Caco-2 (cell line): ENCODE measurements around the gene AXL. TPM values are rescaled to one million over a fixed set of nuclear protein-coding genes. Genes with fewer than 3 reads are reported as not detected.

Experiments used
- BruUV-seq: library from RNA; stranded (reverse); fragments of 400-500 nt; replicated peaks from 2 replicates; lab custom pipeline; 2021; lab: Mats Ljungman, UMichigan
- CTCF ChIA-PET: fragments of 300-600 bp; sonication (Branson Sonifier 250); formaldehyde crosslinking; loops from one replicate; lab custom pipeline; 2022; ENCODE audit warnings: antibody characterized with exemption; lab: Charles Lee
- POLR2A ChIA-PET: fragments of 300-600 bp; sonication (Branson Sonifier 250); formaldehyde crosslinking; loops from one replicate; lab custom pipeline; 2022; ENCODE audit warnings: antibody characterized with exemption; lab: Charles Lee
- DNase-seq, 2 experiments: peaks; one replicate each; pipeline versions ENCODE4 v3.0.0 to v3.0.0-alpha.2; 2020 to 2022
- H3K27me3 ChIP-seq: replicated peaks from 2 replicates; pipeline ENCODE4 v1.6.0; 2011; ENCODE audit warnings: low read length; ENCODE audit not compliant: control insufficient read depth, insufficient read depth
- H3K36me3 ChIP-seq: 2 replicates; pipeline ENCODE4 v1.5.1; 2011; ENCODE audit warnings: low read length; ENCODE audit not compliant: control insufficient read depth, insufficient read depth
- H3K4me1 ChIP-seq: fragments of 250-450 bp; sonication (Bioruptor Pico); 2 replicates; pipeline ENCODE4 v1.5.1; 2020; ENCODE audit warnings: mild to moderate bottlenecking
- H3K4me3 ChIP-seq: 2 replicates; pipeline ENCODE4 v1.5.1; 2011; ENCODE audit warnings: low read depth, mild to moderate bottlenecking, control low read depth, low read length
- H3K9me3 ChIP-seq: fragments of 250-450 bp; sonication (Bioruptor Pico); 2 replicates; pipeline ENCODE4 v1.5.1; 2020; ENCODE audit warnings: mild to moderate bottlenecking, moderate library complexity
- H3K27ac Mint-ChIP-seq: one replicate; pipeline ENCODE4 v1.8.0; 2022; ENCODE audit warnings: mixed read lengths; ENCODE audit not compliant: unreplicated experiment
- H3K27me3 Mint-ChIP-seq: one replicate; pipeline ENCODE4 v1.8.0; 2022; ENCODE audit warnings: mixed read lengths; ENCODE audit not compliant: insufficient read depth, unreplicated experiment
- H3K36me3 Mint-ChIP-seq: one replicate; pipeline ENCODE4 v1.8.0; 2022; ENCODE audit warnings: mild to moderate bottlenecking, mixed read lengths; ENCODE audit not compliant: insufficient read depth, unreplicated experiment
- H3K4me1 Mint-ChIP-seq: one replicate; pipeline ENCODE4 v1.8.0; 2022; ENCODE audit warnings: low read depth, mixed read lengths; ENCODE audit not compliant: unreplicated experiment
- H3K4me3 Mint-ChIP-seq: one replicate; pipeline ENCODE4 v1.8.0; 2022; ENCODE audit warnings: mild to moderate bottlenecking, moderate library complexity, mixed read lengths; ENCODE audit not compliant: unreplicated experiment
- H3K9me3 Mint-ChIP-seq: one replicate; pipeline ENCODE4 v1.8.0; 2022; ENCODE audit warnings: mixed read lengths; ENCODE audit not compliant: unreplicated experiment
- intact Hi-C: fragments of 100-400 bp; cut with micrococcal nuclease; formaldehyde crosslinking; loops from one replicate; pipeline ENCODE4 v1.10.0; 2022; ENCODE audit not compliant: unreplicated experiment
- total RNA-seq: library from RNA; stranded (reverse); gene quantifications from 2 replicates; pipeline ENCODE4 v1.2.3, GENCODE V29; 2022
- TF ChIP-seq, protein P1 (sequence below), 2 experiments: fragments of 200-600 bp in 1 of 2; IDR thresholded peaks; 1 replicate in 1 of 2; 2 replicates in 1 of 2; pipeline versions ENCODE4 v1.5.1 to v1.8.0; 2011 to 2022; ENCODE audit warnings: antibody characterized with exemption in 1 of 2, control low read depth in 1 of 2, inconsistent platforms in 1 of 2, low read depth in 1 of 2, low read length in 1 of 2, mild to moderate bottlenecking in 1 of 2, moderate library complexity in 1 of 2; ENCODE audit not compliant: insufficient read depth in 1 of 2, severe bottlenecking in 1 of 2, unreplicated experiment in 1 of 2

AXL gene
- total RNA-seq, 1 experiment from 2014 or later = 1.2 TPM

- Mint-ChIP-seq H3K4me3 (no peak overlapping the region), H3K9me3 (no peaks in the 10 kb centered on the region), H3K36me3 (peaks cover 100% of the 10 kb centered on the region), H3K27me3 (no peaks in the 10 kb centered on the region), H3K27ac (no peak overlapping the region), H3K4me1 (no peaks in the 10 kb centered on the region)
- ChIA-PET POLR2A (interaction anchor here (0.5 kb wide), 1 partner anchor 10 kb away, joined by 3 read pairs; no protein-coding TSS in a partner anchor), CTCF (interaction anchor here (0.6 kb wide), 1 partner anchor 79 kb away, joined by 3 read pairs; no protein-coding TSS in a partner anchor)
- no peaks in the 10 kb centered on the region for H3K27me3 ChIP-seq
- no peaks in the 10 kb centered on the region for H3K4me1 ChIP-seq
- no peaks in the 10 kb centered on the region for H3K9me3 ChIP-seq
- no peak for DNase-seq
- TF ChIP-seq, protein P1, sequence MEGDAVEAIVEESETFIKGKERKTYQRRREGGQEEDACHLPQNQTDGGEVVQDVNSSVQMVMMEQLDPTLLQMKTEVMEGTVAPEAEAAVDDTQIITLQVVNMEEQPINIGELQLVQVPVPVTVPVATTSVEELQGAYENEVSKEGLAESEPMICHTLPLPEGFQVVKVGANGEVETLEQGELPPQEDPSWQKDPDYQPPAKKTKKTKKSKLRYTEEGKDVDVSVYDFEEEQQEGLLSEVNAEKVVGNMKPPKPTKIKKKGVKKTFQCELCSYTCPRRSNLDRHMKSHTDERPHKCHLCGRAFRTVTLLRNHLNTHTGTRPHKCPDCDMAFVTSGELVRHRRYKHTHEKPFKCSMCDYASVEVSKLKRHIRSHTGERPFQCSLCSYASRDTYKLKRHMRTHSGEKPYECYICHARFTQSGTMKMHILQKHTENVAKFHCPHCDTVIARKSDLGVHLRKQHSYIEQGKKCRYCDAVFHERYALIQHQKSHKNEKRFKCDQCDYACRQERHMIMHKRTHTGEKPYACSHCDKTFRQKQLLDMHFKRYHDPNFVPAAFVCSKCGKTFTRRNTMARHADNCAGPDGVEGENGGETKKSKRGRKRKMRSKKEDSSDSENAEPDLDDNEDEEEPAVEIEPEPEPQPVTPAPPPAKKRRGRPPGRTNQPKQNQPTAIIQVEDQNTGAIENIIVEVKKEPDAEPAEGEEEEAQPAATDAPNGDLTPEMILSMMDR (IDR thresholded peaks at IDR 0.05; ENCODE audit: insufficient read depth in 1 of 2, low read depth in 1 of 2, low read length in 1 of 2, severe bottlenecking in 1 of 2, unreplicated experiment in 1 of 2) = no peak
- H3K36me3 ChIP-seq = peaks cover 18% of the 10 kb centered on the region
- no peak overlapping the region for H3K4me3 ChIP-seq
- intact Hi-C loops = no loop called here
- BruUV-seq = no TSS peak
Observed at GRCh38 chr19:41273076-41273475, 54.1 kb downstream of the AXL start.

DNA sequence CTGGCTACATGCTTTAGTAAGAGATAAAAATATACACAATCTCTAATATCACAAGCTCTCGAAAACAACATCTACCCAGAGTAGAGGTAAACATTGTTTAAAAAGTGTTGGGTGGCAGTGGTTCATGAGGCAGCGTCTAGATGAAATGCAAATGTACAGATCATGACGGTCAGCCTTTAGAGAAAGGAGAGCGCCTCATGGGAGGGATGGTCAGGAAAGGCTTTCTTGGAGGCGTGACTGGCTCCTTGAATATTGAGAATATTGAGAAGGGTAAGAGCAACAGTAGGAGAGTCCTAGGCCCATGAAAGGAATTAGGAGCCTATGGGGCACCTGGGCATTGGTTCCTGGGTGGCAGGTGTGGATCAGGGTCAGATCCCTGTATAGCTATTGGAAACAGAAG lies 55.8 kb downstream of the AXL start:
- H3K36me3 Mint-ChIP-seq = peaks cover 100% of the 10 kb centered on the region
- no peaks in the 10 kb centered on the region for H3K4me1 Mint-ChIP-seq
- TF ChIP-seq, protein P1 (IDR thresholded peaks at IDR 0.05; ENCODE audit: insufficient read depth in 1 of 2, low read depth in 1 of 2, low read length in 1 of 2, severe bottlenecking in 1 of 2, unreplicated experiment in 1 of 2) = no peak
- CTCF ChIA-PET = no interaction called here
- Histone ChIP-seq H3K36me3 (peaks cover 15% of the 10 kb centered on the region), H3K4me3 (no peak overlapping the region), H3K9me3 (no peaks in the 10 kb centered on the region), H3K27me3 (no peaks in the 10 kb centered on the region), H3K4me1 (no peaks in the 10 kb centered on the region)
- no peaks in the 10 kb centered on the region for H3K27me3 Mint-ChIP-seq
- no peak for DNase-seq
- H3K4me3 Mint-ChIP-seq = no peak overlapping the region
- no TSS peak for BruUV-seq
- H3K27ac Mint-ChIP-seq = no peak overlapping the region
- no peaks in the 10 kb centered on the region for H3K9me3 Mint-ChIP-seq
- POLR2A ChIA-PET = no interaction called here
- intact Hi-C loops = no loop called here

- H3K36me3 Mint-ChIP-seq = peaks cover 99% of the 10 kb centered on the region
- TF ChIP-seq, protein P1 (IDR thresholded peaks at IDR 0.05; ENCODE audit: insufficient read depth in 1 of 2, low read depth in 1 of 2, low read length in 1 of 2, severe bottlenecking in 1 of 2, unreplicated experiment in 1 of 2) = no peak
Observed at GRCh38 chr19:41276231-41276630, 57.2 kb downstream of the AXL start.

More at GRCh38 chr19:41276231-41276630, 57.2 kb downstream of the AXL start:
- no peak overlapping the region for H3K27ac Mint-ChIP-seq
- H3K9me3 ChIP-seq = no peaks in the 10 kb centered on the region
- intact Hi-C loops = no loop called here
- H3K4me1 Mint-ChIP-seq = no peaks in the 10 kb centered on the region
- no TSS peak for BruUV-seq
- H3K4me3 ChIP-seq = no peak overlapping the region
- H3K27me3 ChIP-seq = no peaks in the 10 kb centered on the region
- no peak overlapping the region for H3K4me3 Mint-ChIP-seq
- ChIA-PET POLR2A (no interaction called here), CTCF (no interaction called here)
- no peaks in the 10 kb centered on the region for H3K9me3 Mint-ChIP-seq
- peaks cover 10% of the 10 kb centered on the region for H3K36me3 ChIP-seq
- H3K4me1 ChIP-seq = no peaks in the 10 kb centered on the region
- H3K27me3 Mint-ChIP-seq = no peaks in the 10 kb centered on the region
- no peak for DNase-seq
